Spleen (tissue), 7 donors: ENCODE data around the gene YTHDC2.

ENCODE experiments used
- CTCF ChIP-seq, 11 experiments: fragments of 200-600 bp in 7 of 11; fragments of 450-650 bp in 4 of 11; sonication (generic) in 4 of 11; IDR thresholded peaks in 8 of 11; conservative IDR thresholded peaks in 3 of 11; 1 replicate in 7 of 11; 2 replicates in 4 of 11; pipeline versions ENCODE4 v1.4.0 to v1.8.0; 2016 to 2021; ENCODE audit warnings: antibody characterized with exemption in 11 of 11, inconsistent platforms in 4 of 11, mild to moderate bottlenecking in 1 of 11
- POLR2A ChIP-seq, 3 donors: fragments of 450-650 bp; IDR thresholded peaks; one replicate each; pipeline ENCODE4 v1.5.1; 2017; ENCODE audit warnings: antibody characterized with exemption in 3 of 3, mild to moderate bottlenecking in 1 of 3
- donor health status: DM: no; HTN: no; CAD: no; lungs with moderate emphysema.
- donor health status: DM: no; HTN: no; CAD: no.
- donor health status: DM: no; HTN: no; CAD: no.

- TF ChIP-seq CTCF (IDR thresholded peaks at IDR 0.05 in 8 of 11, conservative IDR thresholded peaks at IDR 0.05 in 3 of 11), result no peak
- TF ChIP-seq POLR2A (IDR thresholded peaks at IDR 0.05), result no peak
Observed at GRCh38 chr5:113581388-113581787, 67.9 kb downstream of the YTHDC2 start.
